Stimulated activated CD4-positive, alpha-beta T cell treated with anti-CD3 and anti-CD28 coated beads, Interleukin-15, amount 100 ng/mL, for 1 hour (primary cell): Measurements from ENCODE around the gene NCS1.
A peak's percentile ranks its signal among the peaks of the same experiment; 100 is the strongest.
"Not testable (repeated sequence)": the region's sequence is repeated elsewhere in the genome, so short reads cannot be mapped to it uniquely, and the experiment has no call there.

Experiments used
- DNase-seq, 2 donors: peaks; one replicate each; pipeline ENCODE4 v3.0.0-alpha.2; 2020; ENCODE audit warnings: low read depth in 1 of 2, low spot score in 1 of 2

Gene NCS1

DNA sequence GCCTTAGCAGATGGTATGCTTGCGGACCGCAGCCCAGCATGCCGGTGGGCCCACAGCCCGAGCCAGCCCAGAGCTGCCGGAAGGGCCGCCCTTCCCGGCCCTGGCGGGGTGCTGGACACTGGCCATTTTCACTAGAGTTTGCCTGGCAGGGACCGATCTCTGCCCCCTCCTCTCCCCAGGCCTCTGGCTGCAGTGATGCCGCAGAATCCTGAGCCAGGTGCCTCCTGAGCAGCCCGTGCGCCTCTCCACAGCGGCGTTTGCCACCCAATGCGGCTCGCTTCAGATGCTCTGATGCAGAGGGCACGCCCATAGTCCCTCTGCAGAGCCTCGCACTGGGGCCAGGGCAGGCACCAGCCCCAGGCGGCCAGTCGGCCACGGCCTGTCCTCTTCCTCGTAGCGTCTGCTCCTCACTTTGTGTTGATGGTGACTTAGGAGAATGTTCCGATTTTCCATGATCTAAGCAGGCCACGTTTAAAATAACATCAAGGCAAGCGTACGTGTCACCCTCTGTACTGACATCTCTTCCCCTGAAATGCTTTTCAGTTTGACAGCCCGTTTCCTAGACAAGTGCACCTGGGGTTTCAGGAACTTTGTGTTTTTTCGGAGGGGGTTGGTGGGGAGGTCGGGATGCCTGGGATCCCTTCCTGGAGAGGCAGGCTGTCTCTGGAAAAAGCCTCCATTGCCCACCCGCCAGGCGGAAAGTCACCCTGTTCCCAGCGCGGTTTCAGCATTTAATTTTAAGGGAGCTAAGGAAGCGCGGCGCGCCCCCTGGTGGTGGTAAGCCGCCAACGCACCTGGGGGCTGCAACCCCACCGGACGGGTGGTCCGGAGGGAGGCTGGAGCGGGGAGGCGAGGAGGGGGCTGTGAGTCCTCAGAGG, 63.6 kb downstream of the NCS1 start:
- DNase-seq: peak; percentile 52 to 61

DNA sequence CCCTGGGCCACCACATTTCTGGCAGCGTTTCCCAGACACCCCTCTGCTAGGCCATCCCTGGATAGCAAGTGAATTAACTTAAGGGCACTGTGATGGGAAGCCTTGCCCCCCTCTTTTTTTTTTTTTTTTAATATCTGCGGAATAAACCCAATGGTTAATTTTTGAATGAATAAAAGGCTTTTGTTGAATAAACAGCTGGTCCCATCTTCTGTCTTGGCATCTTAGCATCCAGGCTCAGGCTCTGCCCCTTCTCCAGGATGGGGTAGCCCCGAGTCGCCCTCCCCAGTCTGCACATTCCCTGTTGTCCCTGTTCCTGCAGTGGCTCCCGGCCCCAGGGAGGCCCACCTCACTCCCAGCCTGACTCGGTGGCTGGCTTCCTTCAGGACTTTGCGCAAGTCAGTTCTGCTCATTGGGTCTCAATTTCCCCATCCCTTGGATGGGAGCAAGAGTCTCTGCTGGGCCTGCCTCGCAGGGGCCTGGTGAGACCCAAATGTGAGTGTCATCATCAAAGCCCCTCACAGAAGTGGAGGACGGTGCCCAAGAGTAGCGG, 64.3 kb downstream of the NCS1 start:
- no peak for DNase-seq

DNA sequence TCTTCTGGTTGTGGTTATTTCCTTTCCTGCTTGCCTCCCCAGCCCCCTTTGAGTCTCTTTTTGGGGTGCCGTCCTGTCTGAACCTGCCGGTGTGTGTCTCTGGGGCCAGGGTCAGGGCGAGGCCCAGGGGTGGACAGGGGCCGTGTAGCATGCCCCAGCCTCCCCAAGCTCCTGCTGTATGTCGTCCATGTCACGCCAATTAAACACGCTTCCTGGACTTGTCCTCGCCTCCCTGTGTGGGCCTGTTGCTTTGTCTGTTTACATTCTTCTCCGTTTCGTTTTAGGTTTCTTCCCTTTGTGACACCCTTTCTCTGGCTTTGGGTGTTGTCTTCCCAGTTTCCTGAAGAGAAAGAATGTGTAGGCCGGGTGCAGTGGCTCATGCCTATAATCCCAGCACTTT, 64.9 kb downstream of the NCS1 start:
- no peak for DNase-seq

- no peak for DNase-seq
Measured at GRCh38 chr9:130237763-130238524, 65.7 kb downstream of the NCS1 start.

DNA sequence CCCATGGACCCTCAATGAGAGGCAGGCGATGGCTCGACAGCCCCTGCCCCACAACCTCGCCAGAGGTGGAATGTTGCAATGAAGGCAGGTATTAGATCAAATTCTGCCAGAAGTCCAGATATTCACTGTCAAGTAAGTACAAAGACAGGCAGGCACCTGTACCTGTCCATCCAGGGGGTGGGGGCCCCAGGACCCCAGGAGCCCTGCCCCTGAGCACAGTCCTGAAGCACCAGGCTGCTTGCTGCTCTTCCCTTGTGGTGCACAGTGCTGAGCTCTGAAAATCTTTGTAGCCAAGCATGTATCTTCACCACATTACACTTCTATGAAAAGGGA, 67.1 kb downstream of the NCS1 start:
- DNase-seq: no peak

DNA sequence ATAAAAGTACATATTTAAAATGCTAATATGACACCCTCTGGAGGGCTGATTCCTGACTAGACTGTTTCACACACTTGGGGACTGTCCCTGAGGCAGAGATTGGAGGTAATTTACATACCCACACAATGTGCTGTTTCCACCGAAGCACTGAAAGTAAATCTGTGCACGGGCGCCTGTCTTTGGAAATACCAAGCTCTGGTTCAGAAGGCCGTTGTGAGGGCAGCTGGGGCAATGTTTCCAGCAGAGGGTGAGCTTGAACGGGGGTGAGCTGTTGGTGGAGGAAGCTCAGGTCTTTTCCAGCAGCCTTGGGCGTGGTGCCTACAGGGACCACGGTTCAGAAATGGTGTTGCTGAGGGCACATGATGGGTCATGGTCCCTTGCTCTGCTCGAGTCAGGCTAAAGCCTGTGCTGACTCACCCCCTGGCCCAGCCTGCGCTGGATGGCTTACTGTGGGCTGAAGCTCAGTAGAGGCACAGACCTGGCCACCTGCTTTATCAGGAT, 67.6 kb downstream of the NCS1 start:
- peak in 1 of 2 donors; percentile 12 for DNase-seq

DNA sequence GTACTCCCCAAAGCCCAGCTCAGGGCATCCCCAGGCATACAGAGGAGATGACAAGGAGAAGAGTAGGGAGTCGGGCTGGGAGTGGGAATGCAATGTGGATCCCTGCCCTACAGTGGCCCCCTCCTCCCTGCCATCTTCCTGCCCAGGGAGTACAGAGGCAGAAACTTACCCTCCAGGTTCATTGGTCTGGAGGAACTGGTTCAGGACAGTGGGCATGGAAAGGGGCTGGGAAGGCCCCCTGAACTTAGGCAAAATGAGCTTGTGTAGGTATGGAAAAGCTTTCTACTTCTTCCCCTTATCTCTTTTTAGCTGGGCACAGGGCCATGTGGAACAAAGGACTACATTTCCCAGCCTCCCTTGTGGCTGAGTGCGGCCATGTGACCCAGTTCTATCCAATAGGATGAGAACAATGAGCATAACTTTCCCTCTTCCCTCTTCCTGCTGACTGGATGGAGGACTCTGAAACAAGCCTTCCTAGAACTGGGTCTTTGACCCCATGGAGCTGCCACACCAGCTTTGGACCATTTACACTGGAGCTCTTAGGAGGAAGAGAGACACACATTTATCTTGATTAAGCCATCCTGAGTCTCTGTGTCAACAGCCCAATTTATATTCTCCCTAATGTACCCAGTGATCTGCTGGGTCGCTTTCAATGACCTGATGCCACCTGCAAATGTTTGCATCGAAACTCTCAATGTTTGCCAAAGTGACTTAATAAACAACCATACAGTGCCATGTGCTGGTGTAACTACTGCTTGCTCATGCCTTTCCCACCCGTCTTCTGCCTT, 68.4 kb downstream of the NCS1 start:
- DNase-seq: no peak

- DNase-seq: no peak
Measured at GRCh38 chr9:130241198-130241535, 69.0 kb downstream of the NCS1 start.

- DNase-seq: no peak
Measured at GRCh38 chr9:130242270-130243014, 70.2 kb downstream of the NCS1 start.

GRCh38 chr9:130243015-130243881, 71.0 kb downstream of the NCS1 start:
- peak; percentile 52 to 76 for DNase-seq

GRCh38 chr9:130243882-130244170, 71.6 kb downstream of the NCS1 start:
- no peak for DNase-seq

DNA sequence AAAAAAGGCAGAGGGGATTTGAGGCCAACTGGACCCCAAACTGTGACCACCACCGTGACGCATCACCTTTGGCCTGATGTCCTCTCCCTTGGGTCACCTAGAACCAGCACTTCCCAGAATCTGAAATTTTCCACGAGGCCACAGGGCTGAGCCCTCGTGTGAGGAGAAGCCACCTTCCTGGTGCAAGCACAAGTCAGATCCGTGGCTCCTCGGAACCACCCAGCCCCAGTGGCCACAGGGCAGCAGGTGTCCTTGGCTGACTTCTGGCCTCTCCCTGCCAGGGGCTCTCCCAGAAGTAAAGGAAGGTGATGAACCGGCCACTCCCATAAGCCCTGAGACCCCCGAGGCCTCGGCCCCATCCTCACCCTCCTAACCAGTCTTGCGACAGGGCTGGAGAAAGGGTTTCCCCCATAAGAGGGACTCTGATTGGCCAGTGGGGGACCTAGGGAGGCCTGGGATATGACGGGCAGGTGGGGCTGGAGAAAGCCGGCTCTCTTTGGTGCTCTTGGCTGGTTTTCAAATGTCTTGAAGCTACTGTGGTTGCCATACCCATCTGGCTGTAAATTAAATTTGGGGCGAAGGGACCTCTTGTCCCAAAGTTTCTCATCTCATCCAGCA, 72.5 kb downstream of the NCS1 start:
- DNase-seq: no peak

GRCh38 chr9:130245474-130245873, 73.3 kb downstream of the NCS1 start:
- DNase-seq: no peak

DNA sequence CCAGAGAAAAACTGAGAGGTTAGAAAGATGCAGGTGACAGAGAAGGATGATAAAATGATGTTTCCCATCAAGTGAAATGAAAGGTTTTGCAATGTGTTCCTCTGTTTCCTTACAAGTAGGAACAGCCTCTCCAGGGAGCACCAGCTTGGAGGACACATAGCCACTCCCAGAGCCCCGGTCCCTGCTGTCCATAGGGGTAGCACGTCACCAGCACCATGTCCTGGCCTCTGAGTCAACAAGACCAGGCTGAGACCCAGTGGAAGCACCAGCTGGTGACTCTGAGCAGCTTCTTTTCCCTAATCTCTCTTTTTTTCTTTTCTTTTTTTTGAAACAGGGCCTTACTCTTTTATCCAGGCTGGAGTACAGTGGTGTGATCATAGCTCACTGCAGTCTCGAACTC, 73.9 kb downstream of the NCS1 start:
- DNase-seq: no peak

- DNase-seq: no peak
Measured at GRCh38 chr9:130254747-130255630, 82.8 kb downstream of the NCS1 start.

DNA sequence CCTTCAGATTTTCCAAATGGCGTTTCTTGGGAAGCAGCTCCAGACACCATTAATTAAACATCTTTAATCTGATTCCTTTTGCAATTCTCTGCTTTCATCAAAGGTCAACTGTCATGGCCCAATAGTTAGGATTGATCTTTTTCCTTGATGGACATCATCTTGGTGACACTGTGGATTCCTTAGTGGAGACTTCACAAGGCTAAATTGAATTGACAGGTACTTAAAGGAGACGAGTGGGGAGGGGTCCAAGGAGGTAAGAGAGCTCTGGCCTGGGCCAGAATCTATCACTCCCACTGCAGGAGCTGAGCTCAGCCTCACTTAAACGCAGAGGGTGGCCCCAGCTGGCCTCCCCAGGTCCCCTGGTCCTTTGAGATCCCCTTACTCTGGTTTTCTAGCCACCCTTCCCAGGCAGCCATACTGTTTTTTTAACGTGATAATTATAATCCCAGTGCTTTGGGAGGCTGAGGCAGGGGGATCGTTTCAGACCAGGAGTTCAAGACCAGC, 83.5 kb downstream of the NCS1 start:
- no peak for DNase-seq

DNA sequence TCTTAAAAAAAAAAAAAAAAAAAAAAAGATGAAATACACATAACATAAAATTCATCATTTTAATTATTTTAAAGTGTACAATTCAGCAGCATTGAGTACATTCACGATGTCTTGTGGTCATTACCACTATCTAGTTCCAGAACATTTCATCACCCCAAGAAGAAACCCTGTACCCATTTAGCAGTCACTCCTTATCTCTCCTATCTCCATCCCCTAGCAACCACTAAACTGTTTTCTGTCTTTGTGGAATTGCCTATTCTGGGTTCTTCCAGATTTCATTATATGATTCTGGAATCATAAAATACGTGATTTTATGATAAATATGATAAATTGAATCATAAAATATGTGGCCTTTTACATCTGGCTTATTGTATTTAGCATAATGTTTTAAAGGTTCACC, 84.4 kb downstream of the NCS1 start:
- DNase-seq: no peak

DNA sequence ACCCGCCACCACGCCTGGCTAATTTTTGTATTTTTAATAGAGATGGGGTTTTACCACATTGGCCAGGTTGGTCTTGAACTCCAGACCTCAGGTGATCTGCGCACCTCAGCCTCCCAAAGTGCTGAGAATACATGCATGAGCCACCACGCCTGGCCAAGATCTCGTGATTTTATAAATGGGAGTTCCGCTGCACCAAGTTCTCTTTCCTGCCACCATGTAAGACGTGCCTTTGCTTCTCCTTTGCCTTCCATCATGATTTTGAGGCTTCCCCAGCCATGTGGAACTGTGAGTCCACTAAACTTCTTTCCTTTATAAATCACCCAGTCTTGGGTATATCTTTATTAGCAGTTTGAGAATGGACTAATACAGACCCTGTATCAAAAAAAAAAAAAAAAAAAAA, 85.9 kb downstream of the NCS1 start:
- DNase-seq: not testable (repeated sequence)
